IMR-90 (cell line): ENCODE data around the gene GALNT12.

Source experiments
- CHD1 ChIP-seq: IDR thresholded peaks from 2 replicates; pipeline ENCODE4 v1.6.1; 2012; ENCODE audit warnings: low read depth, low read length, improper control_type of control experiment
- FOS ChIP-seq: fragments of 150-350 bp; IDR thresholded peaks from 2 replicates; pipeline ENCODE4 v1.6.1; 2016; ENCODE audit warnings: low read depth, low read length
- MAFK ChIP-seq: IDR thresholded peaks from 2 replicates; pipeline ENCODE4 v1.6.1; 2012; ENCODE audit warnings: low read depth, low read length, improper control_type of control experiment
- MAZ ChIP-seq: IDR thresholded peaks from 2 replicates; pipeline ENCODE4 v1.6.1; 2012; ENCODE audit warnings: low read depth, mild to moderate bottlenecking, low read length, improper control_type of control experiment, moderate library complexity, borderline replicate concordance
- MXI1 ChIP-seq: IDR thresholded peaks from 2 replicates; pipeline ENCODE4 v1.6.1; 2012; ENCODE audit warnings: low read depth, mild to moderate bottlenecking, low read length, moderate library complexity, borderline replicate concordance
- NFE2L2 ChIP-seq: fragments of 150-350 bp; IDR thresholded peaks from 2 replicates; pipeline ENCODE4 v1.6.1; 2016; ENCODE audit warnings: low read depth, mild to moderate bottlenecking, low read length
- POLR2A ChIP-seq: IDR thresholded peaks from 2 replicates; pipeline ENCODE4 v1.6.1; 2012; ENCODE audit warnings: mild to moderate bottlenecking, low read depth, low read length
- RAD21 ChIP-seq: IDR thresholded peaks from 2 replicates; pipeline ENCODE4 v1.6.1; 2012; ENCODE audit warnings: low read length, improper control_type of control experiment
- RCOR1 ChIP-seq: IDR thresholded peaks from 2 replicates; pipeline ENCODE4 v1.6.1; 2012; ENCODE audit warnings: mild to moderate bottlenecking, low read length, improper control_type of control experiment; ENCODE audit not compliant: insufficient replicate concordance
- RFX5 ChIP-seq: IDR thresholded peaks from 2 replicates; pipeline ENCODE4 v1.8.0; 2012; ENCODE audit warnings: low read depth, mild to moderate bottlenecking, low read length, moderate library complexity
- SMC3 ChIP-seq: fragments of 150-350 bp; IDR thresholded peaks from 2 replicates; pipeline ENCODE4 v1.6.1; 2016; ENCODE audit warnings: low read depth, mild to moderate bottlenecking, antibody characterized with exemption, low read length, moderate library complexity
- TF ChIP-seq, protein P1 (sequence below): conservative IDR thresholded peaks from 2 replicates; pipeline ENCODE4 v1.5.1; 2012; ENCODE audit warnings: mild to moderate bottlenecking, low read depth, low read length, improper control_type of control experiment
- TF ChIP-seq, protein P2 (sequence below): fragments of 150-350 bp; IDR thresholded peaks from 2 replicates; pipeline ENCODE4 v1.6.1; 2017; ENCODE audit warnings: mild to moderate bottlenecking, antibody characterized with exemption, low read length, low read depth
- TF ChIP-seq, protein P3 (sequence below): fragments of 150-350 bp; IDR thresholded peaks from 2 replicates; pipeline ENCODE4 v1.6.1; 2016; ENCODE audit warnings: low read depth, mild to moderate bottlenecking, low read length, moderate library complexity, borderline replicate concordance

DNA sequence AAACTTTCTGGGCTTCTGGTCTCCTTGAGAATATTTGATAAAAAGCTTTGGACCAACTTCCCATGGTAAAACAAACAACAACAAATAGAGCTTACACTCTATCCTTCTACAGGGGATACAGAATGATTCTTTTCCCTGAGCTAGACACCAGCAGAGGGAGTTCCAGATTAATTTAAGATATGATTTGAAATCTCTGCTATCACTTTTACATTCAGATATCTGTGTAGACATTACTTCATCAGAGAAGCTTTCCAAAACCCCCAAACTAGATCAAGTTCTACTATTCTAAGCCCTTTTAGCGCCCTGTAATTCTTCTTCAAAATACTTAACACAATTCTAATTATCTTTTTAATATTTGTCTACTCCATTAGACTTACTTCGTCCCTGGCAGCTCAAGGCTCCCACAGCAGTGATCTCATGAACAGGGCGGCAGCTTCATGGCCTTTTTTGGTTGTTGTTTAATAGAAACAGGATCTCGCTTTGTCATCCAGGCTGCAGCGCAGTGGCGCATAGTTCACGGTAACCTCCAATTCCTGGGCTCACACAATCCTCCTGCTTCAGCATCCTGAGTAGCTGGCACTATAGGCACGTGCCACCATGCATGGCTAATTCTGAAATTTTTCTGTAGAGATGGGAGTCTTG lies 955 bp upstream of the GALNT12 start:
- TF ChIP-seq, protein P1, sequence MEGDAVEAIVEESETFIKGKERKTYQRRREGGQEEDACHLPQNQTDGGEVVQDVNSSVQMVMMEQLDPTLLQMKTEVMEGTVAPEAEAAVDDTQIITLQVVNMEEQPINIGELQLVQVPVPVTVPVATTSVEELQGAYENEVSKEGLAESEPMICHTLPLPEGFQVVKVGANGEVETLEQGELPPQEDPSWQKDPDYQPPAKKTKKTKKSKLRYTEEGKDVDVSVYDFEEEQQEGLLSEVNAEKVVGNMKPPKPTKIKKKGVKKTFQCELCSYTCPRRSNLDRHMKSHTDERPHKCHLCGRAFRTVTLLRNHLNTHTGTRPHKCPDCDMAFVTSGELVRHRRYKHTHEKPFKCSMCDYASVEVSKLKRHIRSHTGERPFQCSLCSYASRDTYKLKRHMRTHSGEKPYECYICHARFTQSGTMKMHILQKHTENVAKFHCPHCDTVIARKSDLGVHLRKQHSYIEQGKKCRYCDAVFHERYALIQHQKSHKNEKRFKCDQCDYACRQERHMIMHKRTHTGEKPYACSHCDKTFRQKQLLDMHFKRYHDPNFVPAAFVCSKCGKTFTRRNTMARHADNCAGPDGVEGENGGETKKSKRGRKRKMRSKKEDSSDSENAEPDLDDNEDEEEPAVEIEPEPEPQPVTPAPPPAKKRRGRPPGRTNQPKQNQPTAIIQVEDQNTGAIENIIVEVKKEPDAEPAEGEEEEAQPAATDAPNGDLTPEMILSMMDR, result peak; percentile 38
- no peak for TF ChIP-seq MXI1
- TF ChIP-seq POLR2A, result no peak
- TF ChIP-seq NFE2L2, result no peak
- TF ChIP-seq SMC3, result no peak
- TF ChIP-seq, protein P2, sequence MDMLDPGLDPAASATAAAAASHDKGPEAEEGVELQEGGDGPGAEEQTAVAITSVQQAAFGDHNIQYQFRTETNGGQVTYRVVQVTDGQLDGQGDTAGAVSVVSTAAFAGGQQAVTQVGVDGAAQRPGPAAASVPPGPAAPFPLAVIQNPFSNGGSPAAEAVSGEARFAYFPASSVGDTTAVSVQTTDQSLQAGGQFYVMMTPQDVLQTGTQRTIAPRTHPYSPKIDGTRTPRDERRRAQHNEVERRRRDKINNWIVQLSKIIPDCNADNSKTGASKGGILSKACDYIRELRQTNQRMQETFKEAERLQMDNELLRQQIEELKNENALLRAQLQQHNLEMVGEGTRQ, result no peak
- no peak for TF ChIP-seq FOS
- TF ChIP-seq MAZ, result no peak
- no peak for TF ChIP-seq RFX5
- peak; percentile 22; the same call in 1 of the 2 replicates for TF ChIP-seq RAD21
- no peak for TF ChIP-seq CHD1
- TF ChIP-seq, protein P3, sequence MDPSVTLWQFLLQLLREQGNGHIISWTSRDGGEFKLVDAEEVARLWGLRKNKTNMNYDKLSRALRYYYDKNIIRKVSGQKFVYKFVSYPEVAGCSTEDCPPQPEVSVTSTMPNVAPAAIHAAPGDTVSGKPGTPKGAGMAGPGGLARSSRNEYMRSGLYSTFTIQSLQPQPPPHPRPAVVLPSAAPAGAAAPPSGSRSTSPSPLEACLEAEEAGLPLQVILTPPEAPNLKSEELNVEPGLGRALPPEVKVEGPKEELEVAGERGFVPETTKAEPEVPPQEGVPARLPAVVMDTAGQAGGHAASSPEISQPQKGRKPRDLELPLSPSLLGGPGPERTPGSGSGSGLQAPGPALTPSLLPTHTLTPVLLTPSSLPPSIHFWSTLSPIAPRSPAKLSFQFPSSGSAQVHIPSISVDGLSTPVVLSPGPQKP, result no peak
- no peak for TF ChIP-seq RCOR1
- TF ChIP-seq MAFK, result no peak
